Keratinocyte (primary cell): ENCODE data around the gene TMEM169. TPM values are rescaled to one million over a fixed set of nuclear protein-coding genes. Genes with fewer than 3 reads are reported as not detected.

Experiments used
- DNase-seq: peaks from one replicate; pipeline ENCODE4 v3.0.0-alpha.2; 2011; ENCODE audit warnings: low read depth, missing footprints, low spot score
- FAIRE-seq: peaks from 2 replicates; lab custom pipeline; 2011; peaks lifted over from hg19 to GRCh38; lab: Jason Lieb, UNC
- H2AFZ ChIP-seq: 2 replicates; pipeline ENCODE4 v1.6.0; 2012; ENCODE audit warnings: low read length, control low read depth, inconsistent platforms; ENCODE audit not compliant: control insufficient read depth
- H3K27ac ChIP-seq: 2 replicates; pipeline ENCODE4 v1.5.1; 2011; ENCODE audit warnings: low read length; ENCODE audit not compliant: control insufficient read depth, insufficient read depth
- H3K27me3 ChIP-seq: 3 replicates; pipeline ENCODE4 v1.6.0; 2011; ENCODE audit warnings: low read length; ENCODE audit not compliant: control insufficient read depth, insufficient read depth; ENCODE audit errors: extremely low read depth
- H3K36me3 ChIP-seq, 2 experiments: 2 replicates in 1 of 2; 3 replicates in 1 of 2; pipeline ENCODE4 v1.5.1; 2011; ENCODE audit warnings: low read length in 2 of 2, mild to moderate bottlenecking in 1 of 2; ENCODE audit not compliant: control insufficient read depth in 2 of 2, insufficient read depth in 2 of 2; ENCODE audit errors: extremely low read depth in 1 of 2
- H3K4me1 ChIP-seq: 3 replicates; pipeline ENCODE4 v1.5.1; 2011; ENCODE audit warnings: low read length; ENCODE audit not compliant: control insufficient read depth, insufficient read depth; ENCODE audit errors: extremely low read depth
- H3K4me2 ChIP-seq: 3 replicates; pipeline ENCODE4 v1.6.0; 2011; ENCODE audit warnings: low read depth, low read length; ENCODE audit not compliant: control insufficient read depth, insufficient read depth; ENCODE audit errors: extremely low read depth
- H3K4me3 ChIP-seq, 3 experiments: fragments of 200-600 bp in 1 of 3; sonication (generic) in 1 of 3; 2 replicates in 2 of 3; 3 replicates in 1 of 3; pipeline ENCODE4 v1.5.1; 2011 to 2016; ENCODE audit warnings: low read length in 3 of 3, mild to moderate bottlenecking in 3 of 3, control low read depth in 2 of 3, inconsistent platforms in 1 of 3, low read depth in 1 of 3, mixed read lengths in 1 of 3, mixed run types in 1 of 3, moderate library complexity in 1 of 3; ENCODE audit not compliant: control insufficient read depth in 2 of 3, insufficient read depth in 2 of 3; ENCODE audit errors: extremely low read depth in 1 of 3
- H3K79me2 ChIP-seq: 2 replicates; pipeline ENCODE4 v1.6.0; 2012; ENCODE audit warnings: low read length; ENCODE audit not compliant: control insufficient read depth, insufficient read depth
- H3K9ac ChIP-seq: 3 replicates; pipeline ENCODE4 v1.6.0; 2011; ENCODE audit warnings: low read length; ENCODE audit not compliant: control insufficient read depth, insufficient read depth; ENCODE audit errors: extremely low read depth
- H3K9me1 ChIP-seq: 3 replicates; pipeline ENCODE4 v1.6.0; 2011; ENCODE audit warnings: low read length; ENCODE audit not compliant: control insufficient read depth, insufficient read depth; ENCODE audit errors: extremely low read depth
- H3K9me3 ChIP-seq: 2 replicates; pipeline ENCODE4 v1.5.1; 2012; ENCODE audit warnings: low read depth, low read length; ENCODE audit not compliant: control insufficient read depth
- H4K20me1 ChIP-seq: 3 replicates; pipeline ENCODE4 v1.6.0; 2011; ENCODE audit warnings: low read length; ENCODE audit not compliant: control insufficient read depth, insufficient read depth; ENCODE audit errors: extremely low read depth
- EZH2 ChIP-seq: IDR thresholded peaks from one replicate; pipeline ENCODE4 v1.6.1; 2012; ENCODE audit warnings: inconsistent platforms, mild to moderate bottlenecking, low read length, moderate library complexity
- dilution Hi-C: fragments of 300-500 bp; cut with MboI; formaldehyde crosslinking; loops from one replicate; pipeline ENCODE4 v1.7.0; 2020; ENCODE audit warnings: low sequenced_read_pairs; ENCODE audit not compliant: extremely low pct_ligation_motif_present
- polyA minus RNA-seq, 3 experiments: library from RNA; depleted of rRNA, polyadenylated mRNA; stranded (reverse); fragments of >200 nt; gene quantifications; 1 replicate in 1 of 3; 2 replicates in 1 of 3; 3 replicates in 1 of 3; pipeline ENCODE4 v1.2.3, GENCODE V29; 2011
- polyA plus RNA-seq, 5 experiments: library from polyadenylated mRNA; depleted of rRNA in 3 of 5; stranded (reverse) in 3 of 5; stranded (forward) in 1 of 5; unstranded in 1 of 5; fragments of >200 nt; gene quantifications; 1 replicate in 1 of 5; 2 replicates in 3 of 5; 3 replicates in 1 of 5; pipeline versions ENCODE4 v1.2.1 to v1.2.3, GENCODE V29; 2011 to 2012; ENCODE audit warnings: missing spikeins in 2 of 5, low read depth in 1 of 5, low replicate concordance in 1 of 5
- TF ChIP-seq, protein P1 (sequence below), 3 experiments: IDR thresholded peaks in 1 of 3; conservative IDR thresholded peaks in 1 of 3; optimal IDR thresholded peaks in 1 of 3; 2 replicates in 2 of 3; 3 replicates in 1 of 3; pipeline versions ENCODE3 to v1.5.1; 2011; ENCODE audit warnings: low read length in 3 of 3, mild to moderate bottlenecking in 3 of 3, moderate library complexity in 2 of 3, control low read depth in 1 of 3, inconsistent platforms in 1 of 3; ENCODE audit not compliant: insufficient read depth in 2 of 3; ENCODE audit errors: extremely low read depth in 1 of 3

Gene TMEM169, protein sequence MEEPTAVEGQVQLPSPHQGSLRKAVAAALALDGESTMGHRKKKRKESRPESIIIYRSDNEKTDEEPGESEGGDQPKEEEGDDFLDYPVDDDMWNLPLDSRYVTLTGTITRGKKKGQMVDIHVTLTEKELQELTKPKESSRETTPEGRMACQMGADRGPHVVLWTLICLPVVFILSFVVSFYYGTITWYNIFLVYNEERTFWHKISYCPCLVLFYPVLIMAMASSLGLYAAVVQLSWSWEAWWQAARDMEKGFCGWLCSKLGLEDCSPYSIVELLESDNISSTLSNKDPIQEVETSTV
- polyA plus RNA-seq (0.07 to 0.08 TPM in 2 of 3 replicates, not detected in the other), polyA minus RNA-seq (not detected in 3 replicates)
- not detected for polyA plus RNA-seq (2011; ENCODE audit: low read depth)
- polyA plus RNA-seq (2011; cell fraction: cytosol; rRNA removed): 0.06 TPM in 1 of 2 replicates, not detected in the other
- polyA plus RNA-seq (2011; cell fraction: nucleus; rRNA removed): 0.04 TPM in 1 of 2 replicates, not detected in the other
- polyA plus RNA-seq (2012; ENCODE audit: low replicate concordance): 0.04 TPM in 1 of 2 replicates, not detected in the other
- not detected for polyA minus RNA-seq (2011; cell fraction: cytosol; rRNA and poly(A)+ RNA removed)
- not detected in 2 replicates for polyA minus RNA-seq (2011; cell fraction: nucleus; rRNA and poly(A)+ RNA removed)

DNA sequence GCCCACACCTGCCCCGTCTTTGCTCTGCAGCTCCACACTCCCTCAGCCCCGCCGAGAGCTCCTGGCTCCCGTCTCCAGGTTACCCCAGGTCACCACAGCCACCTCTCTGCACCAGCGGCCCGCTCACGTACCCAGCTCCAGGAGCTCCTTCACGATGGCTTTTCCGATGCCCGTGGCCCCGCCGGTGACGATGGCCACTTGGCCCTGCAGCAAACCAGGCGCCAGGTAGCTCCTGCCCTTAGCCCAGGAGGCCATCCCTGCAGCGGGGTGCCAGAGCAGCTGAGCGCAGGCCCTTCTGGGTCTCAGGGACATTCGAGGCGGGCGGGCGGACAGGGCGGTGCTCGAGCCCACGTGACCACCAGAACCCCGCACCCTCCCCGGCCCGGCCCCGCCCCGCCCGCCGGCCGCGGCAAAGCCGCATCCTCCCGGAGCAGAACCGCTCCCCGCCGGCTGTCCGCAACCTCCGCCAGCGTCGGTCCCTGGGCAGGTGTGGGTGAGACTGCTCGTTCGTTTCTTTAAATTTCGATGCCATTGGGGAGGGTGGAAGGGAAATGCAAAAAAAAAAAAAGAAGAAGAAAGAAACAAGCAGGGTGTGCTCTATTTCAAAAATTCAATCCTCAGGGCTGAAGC, at the start of gene TMEM169, which contains the start of gene PECR:
TSS of gene TMEM169 (plus strand) at position 433 of the 630 bp plus-strand sequence. CDS start 14,045 bp downstream, outside the sequence.
TSS of gene PECR (minus strand) at position 323 of the 630 bp plus-strand sequence. CDS start at position 255, 68 bp downstream.
- H3K4me2 ChIP-seq: peak within 1 kb of the TSS; percentile 96
- H3K36me3 ChIP-seq: no peaks in the 10 kb centered on the region
- no peaks in the 10 kb centered on the region for H4K20me1 ChIP-seq
- DNase-seq (no peak), FAIRE-seq (no peak)
- peak within 1 kb of the TSS; percentile 58 to 82 (median 82) for H3K4me3 ChIP-seq
- H3K4me1 ChIP-seq: no peaks in the 10 kb centered on the region
- dilution Hi-C loops: no loop called here
- no peak within 1 kb of the TSS for H3K27ac ChIP-seq
- H2AFZ ChIP-seq: peak within 1 kb of the TSS; percentile 97
- no peaks in the 10 kb centered on the region for H3K9me3 ChIP-seq
- H3K9ac ChIP-seq: peak within 1 kb of the TSS; percentile 67
- H3K27me3 ChIP-seq: peaks cover 4% of the 10 kb centered on the region
- TF ChIP-seq, protein P1, sequence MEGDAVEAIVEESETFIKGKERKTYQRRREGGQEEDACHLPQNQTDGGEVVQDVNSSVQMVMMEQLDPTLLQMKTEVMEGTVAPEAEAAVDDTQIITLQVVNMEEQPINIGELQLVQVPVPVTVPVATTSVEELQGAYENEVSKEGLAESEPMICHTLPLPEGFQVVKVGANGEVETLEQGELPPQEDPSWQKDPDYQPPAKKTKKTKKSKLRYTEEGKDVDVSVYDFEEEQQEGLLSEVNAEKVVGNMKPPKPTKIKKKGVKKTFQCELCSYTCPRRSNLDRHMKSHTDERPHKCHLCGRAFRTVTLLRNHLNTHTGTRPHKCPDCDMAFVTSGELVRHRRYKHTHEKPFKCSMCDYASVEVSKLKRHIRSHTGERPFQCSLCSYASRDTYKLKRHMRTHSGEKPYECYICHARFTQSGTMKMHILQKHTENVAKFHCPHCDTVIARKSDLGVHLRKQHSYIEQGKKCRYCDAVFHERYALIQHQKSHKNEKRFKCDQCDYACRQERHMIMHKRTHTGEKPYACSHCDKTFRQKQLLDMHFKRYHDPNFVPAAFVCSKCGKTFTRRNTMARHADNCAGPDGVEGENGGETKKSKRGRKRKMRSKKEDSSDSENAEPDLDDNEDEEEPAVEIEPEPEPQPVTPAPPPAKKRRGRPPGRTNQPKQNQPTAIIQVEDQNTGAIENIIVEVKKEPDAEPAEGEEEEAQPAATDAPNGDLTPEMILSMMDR (optimal IDR thresholded peaks at IDR 0.05 in 1 of 3, IDR thresholded peaks at IDR 0.05 in 1 of 3, conservative IDR thresholded peaks at IDR 0.05 in 1 of 3; ENCODE audit: extremely low read depth in 1 of 3, insufficient read depth in 2 of 3, low read length in 3 of 3): no peak
- TF ChIP-seq EZH2: no peak
- H3K79me2 ChIP-seq: no peaks in the 10 kb centered on the region
- no peaks in the 10 kb centered on the region for H3K9me1 ChIP-seq

DNA sequence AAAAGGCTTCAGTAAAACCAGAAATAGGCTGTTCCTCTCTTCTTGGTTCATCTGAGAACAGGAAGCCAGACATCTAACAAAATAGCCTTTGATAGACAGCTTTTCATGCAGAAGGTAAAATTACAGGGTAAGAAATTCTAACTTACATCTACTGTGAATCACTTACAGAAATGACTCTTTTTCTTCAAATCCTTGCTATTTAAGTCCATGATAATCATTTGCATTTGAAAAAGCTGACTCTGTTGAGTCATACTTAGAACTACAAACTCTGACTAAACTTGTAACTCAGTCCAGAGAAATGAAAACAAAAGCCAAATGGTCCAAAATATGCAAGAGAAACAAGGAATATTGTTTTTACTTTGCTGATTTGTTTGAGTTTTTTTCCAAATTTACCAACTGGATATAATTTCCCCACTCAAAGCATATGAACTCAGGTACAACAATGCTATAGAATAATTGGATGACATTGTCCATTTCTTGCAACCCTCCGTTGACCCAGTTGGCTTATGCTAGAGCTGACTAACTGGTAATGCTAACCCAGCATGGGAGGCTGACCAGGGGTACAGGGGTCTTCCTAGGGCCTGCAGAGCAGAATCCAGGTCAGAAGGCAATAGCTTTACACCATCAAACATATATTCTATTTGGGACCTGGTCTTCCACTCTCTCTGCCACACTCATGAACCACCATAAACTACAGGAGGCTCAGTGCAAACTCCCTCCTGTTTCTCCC, 49.6 kb upstream of the TMEM169 start:
- Histone ChIP-seq H3K4me1 (peaks cover 9% of the 10 kb centered on the region), H4K20me1 (no peaks in the 10 kb centered on the region), H3K79me2 (no peaks in the 10 kb centered on the region), H3K27me3 (no peaks in the 10 kb centered on the region), H3K27ac (no peak overlapping the region), H3K9me3 (no peaks in the 10 kb centered on the region), H3K36me3 (no peaks in the 10 kb centered on the region), H3K4me3 (no peak overlapping the region), H3K9me1 (no peaks in the 10 kb centered on the region), H2AFZ (no peak overlapping the region), H3K4me2 (peak overlapping the region; percentile 4), H3K9ac (no peak overlapping the region)
- no peak for TF ChIP-seq EZH2
- TF ChIP-seq, protein P1 (optimal IDR thresholded peaks at IDR 0.05 in 1 of 3, IDR thresholded peaks at IDR 0.05 in 1 of 3, conservative IDR thresholded peaks at IDR 0.05 in 1 of 3; ENCODE audit: extremely low read depth in 1 of 3, insufficient read depth in 2 of 3, low read length in 3 of 3): no peak
- dilution Hi-C loops: no loop called here
- FAIRE-seq (no peak), DNase-seq (no peak)
